H1 (cell line): ENCODE data around the gene STAG1. TPM values are rescaled to one million over a fixed set of nuclear protein-coding genes. Genes with fewer than 3 reads are reported as not detected.

Source experiments
- CTCF ChIA-PET: fragments of 300-600 bp; sonication (Branson Sonifier 250); formaldehyde crosslinking; loops from one replicate; lab custom pipeline; 2021; ENCODE audit not compliant: partially characterized antibody; lab: Charles Lee
- POLR2A ChIA-PET: fragments of 300-600 bp; sonication (Branson Sonifier 250); formaldehyde crosslinking; loops from one replicate; lab custom pipeline; 2021; ENCODE audit warnings: inconsistent platforms; ENCODE audit not compliant: partially characterized antibody; lab: Charles Lee
- DNase-seq, 2 experiments: peaks; one replicate each; pipeline versions ENCODE4 v3.0.0 to v3.0.0-alpha.2; 2010 to 2022; ENCODE audit warnings: low spot score in 2 of 2, low read depth in 1 of 2, mixed read lengths in 1 of 2
- FAIRE-seq: peaks from 2 replicates; lab custom pipeline; 2011; peaks lifted over from hg19 to GRCh38; lab: Jason Lieb, UNC
- H2AFZ ChIP-seq: 2 replicates; pipeline ENCODE4 v1.8.1; 2012; ENCODE audit warnings: low read length, inconsistent platforms
- H2AK5ac ChIP-seq: 2 replicates; pipeline ENCODE4 v1.6.1; 2013; ENCODE audit warnings: low read depth, low read length
- H2BK120ac ChIP-seq: replicated peaks from 2 replicates; pipeline ENCODE3; 2013; ENCODE audit warnings: low read depth, low read length, inconsistent platforms
- H2BK12ac ChIP-seq: 2 replicates; pipeline ENCODE4 v1.6.1; 2013; ENCODE audit warnings: low read depth, low read length
- H2BK15ac ChIP-seq: 2 replicates; pipeline ENCODE4 v1.6.1; 2013; ENCODE audit warnings: low read length
- H2BK20ac ChIP-seq: 2 replicates; pipeline ENCODE4 v1.6.1; 2013; ENCODE audit warnings: low read length
- H2BK5ac ChIP-seq: 2 replicates; pipeline ENCODE4 v1.6.1; 2013; ENCODE audit warnings: low read depth, low read length
- H3K14ac ChIP-seq: 2 replicates; pipeline ENCODE4 v1.6.1; 2013; ENCODE audit warnings: inconsistent platforms; ENCODE audit not compliant: insufficient read length
- H3K18ac ChIP-seq: 2 replicates; pipeline ENCODE4 v1.6.1; 2013; ENCODE audit warnings: low read length; ENCODE audit errors: extremely low read depth
- H3K23ac ChIP-seq: 2 replicates; pipeline ENCODE4 v1.6.1; 2013; ENCODE audit warnings: inconsistent platforms; ENCODE audit not compliant: insufficient read length
- H3K23me2 ChIP-seq: 2 replicates; pipeline ENCODE4 v1.6.1; 2013; ENCODE audit warnings: low read depth, low read length
- H3K27ac ChIP-seq: 2 replicates; pipeline ENCODE4 v1.6.1; 2011; ENCODE audit warnings: low read depth, low read length, inconsistent platforms
- H3K27me3 ChIP-seq, 4 experiments: replicated peaks in 1 of 4; 1 replicate in 1 of 4; 2 replicates in 3 of 4; pipeline versions ENCODE4 v1.6.1 to v1.8.1; 2011 to 2013; ENCODE audit warnings: low read length in 3 of 4, mild to moderate bottlenecking in 3 of 4, inconsistent platforms in 2 of 4, mixed read lengths in 2 of 4, moderate library complexity in 1 of 4; ENCODE audit not compliant: control insufficient read depth in 3 of 4, insufficient read depth in 3 of 4; ENCODE audit errors: extremely low read depth in 1 of 4
- H3K36me3 ChIP-seq, 4 experiments: 2 replicates each; pipeline versions ENCODE4 v1.6.1 to v1.8.1; 2011 to 2013; ENCODE audit warnings: mild to moderate bottlenecking in 4 of 4, low read length in 3 of 4, moderate library complexity in 2 of 4, control low read depth in 1 of 4, inconsistent platforms in 1 of 4; ENCODE audit not compliant: insufficient read depth in 4 of 4, control insufficient read depth in 2 of 4
- H3K4ac ChIP-seq: replicated peaks from 2 replicates; pipeline ENCODE3; 2013; ENCODE audit warnings: low read length, low read depth, mixed read lengths, inconsistent platforms; ENCODE audit not compliant: insufficient read length
- H3K4me1 ChIP-seq, 4 experiments: replicated peaks in 1 of 4; 1 replicate in 1 of 4; 2 replicates in 3 of 4; pipeline versions ENCODE4 v1.6.1 to v1.8.1; 2011 to 2013; ENCODE audit warnings: low read length in 3 of 4, inconsistent platforms in 2 of 4, mixed read lengths in 1 of 4; ENCODE audit not compliant: insufficient read depth in 4 of 4, control insufficient read depth in 3 of 4
- H3K4me2 ChIP-seq, 2 experiments: 2 replicates each; pipeline versions ENCODE4 v1.6.1 to v1.8.1; 2011 to 2013; ENCODE audit warnings: low read depth in 2 of 2, low read length in 2 of 2, control low read depth in 1 of 2, inconsistent platforms in 1 of 2, mild to moderate bottlenecking in 1 of 2; ENCODE audit not compliant: insufficient read depth in 1 of 2
- H3K4me3 ChIP-seq, 4 experiments: fragments of 200-600, 300-600 bp in 1 of 4; sonication (generic), shearing (Covaris generic), sonication (Bioruptor Twin) in 1 of 4; 2 replicates each; pipeline versions ENCODE4 v1.5.1 to v1.8.1; 2011 to 2016; ENCODE audit warnings: low read length in 4 of 4, low read depth in 3 of 4, control low read depth in 2 of 4, inconsistent platforms in 2 of 4, mild to moderate bottlenecking in 2 of 4, mixed read lengths in 1 of 4, moderate library complexity in 1 of 4; ENCODE audit not compliant: insufficient read depth in 2 of 4; ENCODE audit errors: extremely low read depth in 1 of 4
- H3K56ac ChIP-seq: replicated peaks from 2 replicates; pipeline ENCODE3; 2013; ENCODE audit warnings: low read depth, mild to moderate bottlenecking, mixed read lengths, low read length, inconsistent platforms; ENCODE audit not compliant: insufficient read length
- H3K79me1 ChIP-seq: 2 replicates; pipeline ENCODE4 v1.6.1; 2013; ENCODE audit warnings: low read depth, low read length, control low read depth
- H3K79me2 ChIP-seq, 2 experiments: 2 replicates each; pipeline versions ENCODE4 v1.6.1 to v1.8.1; 2012 to 2013; ENCODE audit warnings: low read length in 2 of 2, mild to moderate bottlenecking in 2 of 2, inconsistent platforms in 1 of 2; ENCODE audit not compliant: insufficient read depth in 2 of 2, control insufficient read depth in 1 of 2
- H3K9ac ChIP-seq, 4 experiments: replicated peaks in 1 of 4; 1 replicate in 1 of 4; 2 replicates in 3 of 4; pipeline versions ENCODE4 v1.6.1 to v1.8.1; 2011 to 2013; ENCODE audit warnings: low read depth in 3 of 4, low read length in 3 of 4, control low read depth in 2 of 4, mild to moderate bottlenecking in 2 of 4, moderate library complexity in 2 of 4, inconsistent platforms in 1 of 4; ENCODE audit errors: extremely low read depth in 1 of 4
- H3K9me3 ChIP-seq, 2 experiments: 2 replicates each; pipeline versions ENCODE4 v1.6.1 to v1.8.1; 2012 to 2013; ENCODE audit warnings: mild to moderate bottlenecking in 2 of 2, moderate library complexity in 2 of 2, control low read depth in 1 of 2, inconsistent platforms in 1 of 2, low read depth in 1 of 2, low read length in 1 of 2, mixed read lengths in 1 of 2; ENCODE audit not compliant: insufficient read depth in 2 of 2
- H4K20me1 ChIP-seq, 2 experiments: replicated peaks in 1 of 2; 2 replicates each; pipeline versions ENCODE3 to v1.8.1; 2011 to 2013; ENCODE audit warnings: inconsistent platforms in 2 of 2, low read length in 2 of 2, mild to moderate bottlenecking in 1 of 2; ENCODE audit not compliant: insufficient read depth in 2 of 2, control insufficient read depth in 1 of 2
- H4K5ac ChIP-seq: 2 replicates; pipeline ENCODE4 v1.6.1; 2013; ENCODE audit warnings: low read length, low read depth, mixed read lengths, inconsistent platforms; ENCODE audit not compliant: insufficient read length
- H4K8ac ChIP-seq: 2 replicates; pipeline ENCODE4 v1.8.0; 2013; ENCODE audit warnings: mild to moderate bottlenecking, moderate library complexity, low read length, inconsistent platforms; ENCODE audit not compliant: insufficient read depth; ENCODE audit errors: extremely low read depth
- H4K91ac ChIP-seq: replicated peaks from 2 replicates; pipeline ENCODE3; 2013; ENCODE audit warnings: low read length, mixed read lengths, inconsistent platforms; ENCODE audit not compliant: insufficient read length
- ASH2L ChIP-seq: fragments of 200-600, 300-600 bp; sonication (generic); IDR thresholded peaks from one replicate; pipeline ENCODE4 v1.7.1; 2017; ENCODE audit warnings: low read length
- ATF3 ChIP-seq: IDR thresholded peaks from 2 replicates; pipeline ENCODE4 v1.6.1; 2011; ENCODE audit warnings: low read depth, mild to moderate bottlenecking, low read length; ENCODE audit not compliant: insufficient read depth
- CHD2 ChIP-seq: IDR thresholded peaks from 2 replicates; pipeline ENCODE4 v1.6.1; 2012; ENCODE audit warnings: low read length, improper control_type of control experiment
- KDM1A ChIP-seq: fragments of 200-600, 300-600 bp; sonication (generic); IDR thresholded peaks from 2 replicates; pipeline ENCODE4 v1.7.1; 2016; ENCODE audit warnings: mild to moderate bottlenecking, low read length, borderline replicate concordance
- KDM4A ChIP-seq: IDR thresholded peaks from one replicate; pipeline ENCODE4 v1.7.1; 2012; ENCODE audit warnings: low read depth, mild to moderate bottlenecking, moderate library complexity, low read length, inconsistent platforms; ENCODE audit not compliant: severe bottlenecking
- NANOG ChIP-seq: IDR thresholded peaks from 2 replicates; pipeline ENCODE4 v1.6.1; 2011; ENCODE audit warnings: low read length, low read depth, mild to moderate bottlenecking, inconsistent platforms; ENCODE audit not compliant: insufficient read depth, poor library complexity, severe bottlenecking
- RAD21 ChIP-seq, 2 experiments: IDR thresholded peaks in 1 of 2; conservative IDR thresholded peaks in 1 of 2; 2 replicates each; pipeline ENCODE4 v1.6.1; 2011; ENCODE audit warnings: low read depth in 2 of 2, low read length in 2 of 2, improper control_type of control experiment in 1 of 2, inconsistent platforms in 1 of 2, mild to moderate bottlenecking in 1 of 2, moderate library complexity in 1 of 2
- RXRA ChIP-seq: IDR thresholded peaks from 2 replicates; pipeline ENCODE4 v1.6.1; 2011; ENCODE audit warnings: low read depth, mild to moderate bottlenecking, low read length, moderate library complexity; ENCODE audit not compliant: insufficient read depth
- WGBS, 2 experiments: shearing (Covaris generic) in 1 of 2; methylation state at CpG; one replicate each; pipeline versions ENCODE4 v1.1.6 to v1.1.7; 2013 to 2015; ENCODE audit warnings: low lambda C conversion rate in 2 of 2, mixed read lengths in 2 of 2, inconsistent platforms in 1 of 2, low coverage in 1 of 2, missing lambda C conversion rate in 1 of 2; ENCODE audit not compliant: insufficient replicate concordance in 2 of 2, insufficient coverage in 1 of 2, insufficient read length in 1 of 2; ENCODE audit errors: extremely low coverage in 1 of 2, missing lambda C conversion rate in 1 of 2; 5-methylcytosine and 5-hydroxymethylcytosine counted together
- polyA plus RNA-seq, 7 experiments: library from polyadenylated mRNA; depleted of rRNA in 3 of 7; stranded (reverse) in 5 of 7; unstranded in 2 of 7; fragments of >200 nt in 5 of 7; fragments of 200-250 nt in 2 of 7; gene quantifications; 1 replicate in 5 of 7; 2 replicates in 1 of 7; 4 replicates in 1 of 7; pipeline versions ENCODE4 v1.2.1 to v1.2.3, GENCODE V29; 2011 to 2013; ENCODE audit warnings: missing spikeins in 2 of 7, mixed read lengths in 2 of 7
- total RNA-seq: library from RNA; stranded (reverse); fragmentation: NEBNext Ultra II Directional; extraction: Animal tissue kit (Norgen Biotek cat#: 25700); gene quantifications from 2 replicates; pipeline ENCODE4 v1.2.1, GENCODE V29; 2021

STAG1 gene
- total and polyA plus RNA-seq, 2 of the 8 experiments (the other 6 are each of a cell fraction or from before 2014, with no cell fraction given): 4.6 to 23.4 TPM

GRCh38 chr3:136545664-136546268 is 206.4 kb downstream of the STAG1 start:
- no peaks in the 10 kb centered on the region for H3K79me1 ChIP-seq
- H2AFZ ChIP-seq: no peak overlapping the region
- H4K5ac ChIP-seq: no peak overlapping the region
- H2BK120ac ChIP-seq: no peak overlapping the region
- 80% methylated on average over 3 of the region's 3 CpGs; no CpG with 5 or more reads in 1 of the 2 experiments for WGBS, 2 experiments
- H2AK5ac ChIP-seq: no peak overlapping the region
- no peak overlapping the region for H3K4me3 ChIP-seq
- no peak for DNase-seq
- TF ChIP-seq ATF3: no peak
- TF ChIP-seq ASH2L: no peak
- peak; percentile 36 to 47 for TF ChIP-seq RAD21 (IDR thresholded peaks at IDR 0.05 in 1 of 2, conservative IDR thresholded peaks at IDR 0.05 in 1 of 2; ENCODE audit: low read depth in 2 of 2, low read length in 2 of 2)
- TF ChIP-seq RXRA: no peak
- TF ChIP-seq NANOG: no peak
- TF ChIP-seq CHD2: no peak
- TF ChIP-seq KDM1A: no peak
- no peak for TF ChIP-seq KDM4A
- TF ChIP-seq, all 59 proteins: peak for 1
- no peak overlapping the region for H2BK5ac ChIP-seq
- no peak overlapping the region for H3K56ac ChIP-seq
- no peak overlapping the region for H2BK12ac ChIP-seq
- H3K23ac ChIP-seq: no peak overlapping the region
- H3K9me3 ChIP-seq: no peaks in the 10 kb centered on the region
- no peak overlapping the region for H3K14ac ChIP-seq
- no peak for FAIRE-seq
- no peak overlapping the region for H3K4ac ChIP-seq
- no peaks in the 10 kb centered on the region for H3K27me3 ChIP-seq
- H3K79me2 ChIP-seq: no peaks in the 10 kb centered on the region
- H3K4me1 ChIP-seq: no peaks in the 10 kb centered on the region
- H4K20me1 ChIP-seq: no peaks in the 10 kb centered on the region
- no peak overlapping the region for H3K27ac ChIP-seq
- H3K36me3 ChIP-seq: no peaks in the 10 kb centered on the region
- H2BK20ac ChIP-seq: no peak overlapping the region
- H4K91ac ChIP-seq: no peak overlapping the region
- H2BK15ac ChIP-seq: no peak overlapping the region
- no peak overlapping the region for H3K9ac ChIP-seq
- H3K18ac ChIP-seq: no peak overlapping the region
- no peaks in the 10 kb centered on the region for H3K23me2 ChIP-seq
- no peak overlapping the region for H4K8ac ChIP-seq
- H3K4me2 ChIP-seq: no peak overlapping the region
- POLR2A ChIA-PET: interaction anchor here (5.2 kb wide), 1 partner anchor 206 kb away, joined by 24 read pairs; the partner anchor contains the start of gene STAG1
- CTCF ChIA-PET: interaction anchor here (0.6 to 1.9 kb wide), 7 partner anchors 27 to 277 kb away, joined by 3 to 7 read pairs (median 3); partner anchors contain the start of gene STAG1
